GM13977 (cell line): ENCODE results near the gene AMELX.

Experiments used
- DNase-seq: peaks from one replicate; pipeline ENCODE4 v3.0.0; 2012; ENCODE audit warnings: low spot score
- CTCF ChIP-seq: IDR thresholded peaks from 2 replicates; pipeline ENCODE4 v1.5.1; 2012; ENCODE audit warnings: mild to moderate bottlenecking, control low read depth; ENCODE audit not compliant: insufficient read depth; ENCODE audit errors: extremely low read depth, missing control alignments
- in situ Hi-C: fragments of 300-500 bp; cut with MboI; formaldehyde crosslinking; loops from one replicate; pipeline ENCODE4 v1.12.0; 2022; ENCODE audit warnings: low sequenced_read_pairs, low pct_unique_long_range_greater_than_20kb, mixed read lengths, inconsistent platforms; ENCODE audit not compliant: unreplicated experiment

AMELX gene

GRCh38 chrX:11311706-11312105 lies 18.5 kb downstream of the AMELX start:
- no peak for TF ChIP-seq CTCF
- no peak for DNase-seq
- in situ Hi-C loops = no loop called here

DNA sequence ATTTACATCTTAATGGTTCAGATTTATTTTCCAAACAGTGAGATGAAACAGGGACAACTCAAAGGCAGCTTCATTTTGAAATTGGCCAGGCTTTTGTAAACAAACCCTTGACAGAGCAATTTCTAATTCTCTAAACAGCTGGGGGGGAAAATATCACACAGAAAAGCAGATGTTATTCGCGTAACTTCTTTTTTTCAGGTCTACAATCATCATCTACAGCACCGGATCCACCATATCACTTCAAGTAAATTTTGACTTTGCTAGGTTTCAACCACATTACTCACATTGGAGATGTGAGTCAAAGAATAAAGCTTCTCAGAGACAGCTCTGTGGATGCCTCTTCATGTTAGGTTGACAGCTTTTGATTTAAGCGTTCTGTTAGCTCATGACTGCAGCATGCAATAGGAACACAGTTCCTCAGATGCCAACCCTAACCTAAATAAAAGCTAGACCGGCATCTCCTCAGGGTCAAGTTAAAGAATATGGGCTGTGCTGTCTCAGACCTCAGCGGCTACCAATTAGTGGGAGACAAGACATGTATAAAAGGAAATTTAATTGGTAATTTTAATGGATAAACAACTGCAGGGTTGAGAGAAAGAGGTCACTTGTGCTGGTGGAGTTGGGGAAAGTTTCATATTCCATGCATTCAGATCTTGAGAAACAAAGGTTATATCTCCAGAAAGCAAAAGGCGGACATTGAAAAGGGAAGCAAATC lies 26.8 kb downstream of the AMELX start:
- DNase-seq = no peak
- in situ Hi-C loops = no loop called here
- TF ChIP-seq CTCF = no peak

- TF ChIP-seq CTCF = no peak
- DNase-seq = no peak
- in situ Hi-C loops = no loop called here
Observed at GRCh38 chrX:11321986-11322385, 28.8 kb downstream of the AMELX start.

- in situ Hi-C loops = no loop called here
- DNase-seq = no peak
- TF ChIP-seq CTCF = no peak
Observed at GRCh38 chrX:11328134-11328533, 34.9 kb downstream of the AMELX start.

- no peak for DNase-seq
- TF ChIP-seq CTCF = no peak
- in situ Hi-C loops = no loop called here
Observed at GRCh38 chrX:11329021-11329420, 35.8 kb downstream of the AMELX start.

DNA sequence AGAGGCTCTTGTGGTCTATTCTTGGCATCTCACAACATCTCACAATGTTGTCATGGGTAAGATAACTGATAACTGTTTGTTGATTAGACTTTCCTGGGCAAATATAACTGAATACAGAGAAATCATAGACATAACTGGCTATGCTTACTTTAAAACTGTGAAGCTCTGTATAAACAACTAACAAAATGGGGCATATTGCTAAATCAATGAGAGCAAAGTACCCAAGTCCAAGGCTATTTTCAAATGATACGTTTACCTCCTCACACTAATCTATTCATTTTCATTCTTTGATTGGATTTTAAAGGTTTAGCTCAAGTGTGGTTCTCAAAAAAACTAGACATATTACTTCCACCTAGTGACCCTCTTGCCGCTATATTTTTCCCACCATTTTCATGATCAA lies 38.6 kb downstream of the AMELX start:
- DNase-seq = no peak
- TF ChIP-seq CTCF = no peak
- in situ Hi-C loops = no loop called here
